ENCODE results near the gene IWS1. TPM values are rescaled to one million over a fixed set of nuclear protein-coding genes. Genes with fewer than 3 reads are reported as not detected.

IWS1 gene
- polyA plus RNA-seq (2011; rRNA removed) (42.2 and 55.0 TPM in 2 replicates), polyA minus RNA-seq (2011; rRNA and poly(A)+ RNA removed) (26.7 and 38.0 TPM in 2 replicates)

DNA sequence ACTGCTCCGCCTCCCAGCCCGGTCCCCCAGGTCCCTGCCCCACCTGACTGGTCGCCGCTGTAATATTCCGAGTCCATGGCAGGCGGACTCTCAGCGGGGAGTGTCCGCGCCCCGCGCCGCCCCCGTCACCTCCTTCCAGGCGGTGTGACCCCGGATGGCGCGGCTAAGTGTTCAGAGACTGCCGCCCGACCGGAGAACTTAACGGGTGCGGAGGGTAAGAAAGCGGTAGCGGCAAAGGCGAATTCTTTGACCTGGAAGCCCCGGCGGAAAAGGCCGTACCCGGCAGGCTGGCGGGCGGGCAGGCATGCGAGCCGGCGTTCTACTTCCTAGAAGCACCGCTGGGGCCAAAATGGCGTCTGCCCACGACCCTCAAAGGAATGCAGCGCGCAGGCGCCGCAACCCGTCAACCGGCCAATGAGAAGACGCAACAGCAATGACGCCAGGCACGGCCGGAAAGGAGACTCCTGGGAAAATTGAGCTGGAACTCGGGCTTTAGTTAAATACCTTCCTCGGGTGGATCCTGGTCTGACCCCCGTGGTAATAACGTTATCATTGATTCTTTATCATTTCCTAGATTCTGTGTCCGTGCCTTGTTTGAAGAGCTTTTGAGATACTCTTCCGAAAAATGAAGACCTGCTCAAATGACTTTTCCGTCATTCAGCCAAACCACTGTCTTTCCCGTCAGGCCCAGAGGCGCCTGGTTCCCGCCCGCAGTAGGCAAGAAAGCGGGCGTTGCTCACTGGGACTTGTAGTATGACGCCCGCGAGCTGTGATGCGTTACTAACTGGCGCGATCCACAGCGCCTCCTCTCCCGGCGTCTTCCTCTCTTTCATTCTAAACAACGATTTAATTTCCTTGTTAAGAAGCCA lies at the start of gene IWS1:
Gene IWS1, minus strand, starts transcription at position 358 of the 869 bp plus-strand sequence. Its CDS starts 281 bp downstream, at position 77.
- TF ChIP-seq, protein P1, sequence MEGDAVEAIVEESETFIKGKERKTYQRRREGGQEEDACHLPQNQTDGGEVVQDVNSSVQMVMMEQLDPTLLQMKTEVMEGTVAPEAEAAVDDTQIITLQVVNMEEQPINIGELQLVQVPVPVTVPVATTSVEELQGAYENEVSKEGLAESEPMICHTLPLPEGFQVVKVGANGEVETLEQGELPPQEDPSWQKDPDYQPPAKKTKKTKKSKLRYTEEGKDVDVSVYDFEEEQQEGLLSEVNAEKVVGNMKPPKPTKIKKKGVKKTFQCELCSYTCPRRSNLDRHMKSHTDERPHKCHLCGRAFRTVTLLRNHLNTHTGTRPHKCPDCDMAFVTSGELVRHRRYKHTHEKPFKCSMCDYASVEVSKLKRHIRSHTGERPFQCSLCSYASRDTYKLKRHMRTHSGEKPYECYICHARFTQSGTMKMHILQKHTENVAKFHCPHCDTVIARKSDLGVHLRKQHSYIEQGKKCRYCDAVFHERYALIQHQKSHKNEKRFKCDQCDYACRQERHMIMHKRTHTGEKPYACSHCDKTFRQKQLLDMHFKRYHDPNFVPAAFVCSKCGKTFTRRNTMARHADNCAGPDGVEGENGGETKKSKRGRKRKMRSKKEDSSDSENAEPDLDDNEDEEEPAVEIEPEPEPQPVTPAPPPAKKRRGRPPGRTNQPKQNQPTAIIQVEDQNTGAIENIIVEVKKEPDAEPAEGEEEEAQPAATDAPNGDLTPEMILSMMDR (IDR thresholded peaks at IDR 0.05; ENCODE audit: low read depth, low read length): peak; percentile 22; the same call in 1 of the 2 replicates
- peak; percentile 90 for DNase-seq (ENCODE audit: low read depth, low spot score)
- Histone ChIP-seq H3K27ac (ENCODE audit: low read depth, low read length) (peak within 1 kb of the TSS; percentile 94), H3K27me3 (ENCODE audit: control insufficient read depth, insufficient read depth, low read length) (no peaks in the 10 kb centered on the region), H3K4me3 (ENCODE audit: low read depth, low read length) (peak within 1 kb of the TSS; percentile 89), H3K9me3 (ENCODE audit: control insufficient read depth, insufficient read depth, low read length) (peaks cover 3% of the 10 kb centered on the region; the same call in 1 of the 2 replicates)
- ChIA-PET CTCF (interaction anchor here (0.6 to 1.3 kb wide), 7 partner anchors 8 to 564 kb away, joined by 3 to 5 read pairs (median 3); no protein-coding TSS in a partner anchor), POLR2A (interaction anchor here (0.5 to 2.0 kb wide), 11 partner anchors 8 to 232 kb away, joined by 3 to 26 read pairs (median 4); partner anchors contain the start of genes ERCC3 and LIMS2)

DNA sequence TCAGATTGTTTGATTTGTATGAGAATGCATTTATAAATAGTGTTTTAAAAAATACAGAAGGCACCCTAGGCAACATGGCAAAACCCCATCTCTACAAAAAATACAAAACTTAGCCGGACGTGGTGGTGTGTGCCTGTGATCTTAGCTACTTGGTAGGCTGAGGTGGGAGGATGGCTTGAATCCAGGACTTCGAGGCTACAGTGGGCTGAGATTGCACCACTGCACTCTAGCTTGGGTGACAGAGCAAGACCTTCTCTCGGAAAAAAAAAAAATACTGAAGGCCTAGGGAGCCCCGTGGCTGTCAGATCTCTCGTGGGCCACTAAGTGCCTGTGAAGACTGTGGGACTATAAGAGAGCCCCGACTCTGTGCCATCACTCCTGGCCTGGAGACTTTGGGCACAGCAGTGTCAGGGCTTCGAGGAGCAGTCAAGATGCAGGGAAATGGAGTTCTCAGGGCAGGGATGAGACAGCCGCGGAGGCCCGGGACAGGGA lies 49.7 kb upstream of the IWS1 start:
- peaks cover 22% of the 10 kb centered on the region for H3K27me3 ChIP-seq (ENCODE audit: control insufficient read depth, insufficient read depth, low read length)
- CTCF ChIA-PET: interaction anchor here (2.6 kb wide), 1 partner anchor 16 kb away, joined by 7 read pairs; no protein-coding TSS in a partner anchor
- H3K4me3 ChIP-seq (ENCODE audit: low read depth, low read length): no peak overlapping the region
- POLR2A ChIA-PET: no interaction called here
- H3K9me3 ChIP-seq (ENCODE audit: control insufficient read depth, insufficient read depth, low read length): no peaks in the 10 kb centered on the region; the same call in 1 of the 2 replicates
- no peak overlapping the region for H3K27ac ChIP-seq (ENCODE audit: low read depth, low read length)
- TF ChIP-seq, protein P1 (IDR thresholded peaks at IDR 0.05; ENCODE audit: low read depth, low read length): no peak
- DNase-seq (ENCODE audit: low read depth, low spot score): no peak

DNA sequence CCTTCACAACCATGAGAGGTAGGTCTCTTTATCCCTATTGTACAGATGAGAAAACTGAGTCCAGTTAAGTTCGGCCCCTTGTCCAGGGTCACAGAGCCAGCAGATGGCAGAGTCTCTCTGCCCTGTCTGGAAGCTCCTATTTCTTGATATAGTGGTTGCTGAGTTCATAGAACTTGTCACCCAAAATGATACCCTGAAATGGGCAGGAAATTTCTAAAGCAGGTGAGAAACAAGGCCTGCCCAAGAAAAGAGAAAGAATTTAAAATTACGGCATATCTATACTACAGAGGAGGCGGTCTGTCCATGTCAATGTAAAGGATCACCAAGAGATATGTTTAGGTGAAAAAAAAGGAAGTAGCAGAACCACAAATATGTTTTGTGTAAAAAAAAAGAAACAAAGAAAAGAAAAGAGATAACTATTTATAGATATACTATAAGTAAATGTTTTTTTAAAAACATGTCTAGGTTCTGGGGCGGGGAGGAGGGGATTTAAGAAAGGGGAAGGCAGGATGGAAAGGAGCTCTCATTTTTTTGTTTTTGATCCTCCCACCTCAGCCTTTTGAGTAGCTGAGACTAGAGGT lies 49.0 kb upstream of the IWS1 start:
- H3K27ac ChIP-seq (ENCODE audit: low read depth, low read length): no peak overlapping the region
- TF ChIP-seq, protein P1 (IDR thresholded peaks at IDR 0.05; ENCODE audit: low read depth, low read length): no peak
- POLR2A ChIA-PET: no interaction called here
- no peak for DNase-seq (ENCODE audit: low read depth, low spot score)
- H3K4me3 ChIP-seq (ENCODE audit: low read depth, low read length): no peak overlapping the region
- peaks cover 22% of the 10 kb centered on the region for H3K27me3 ChIP-seq (ENCODE audit: control insufficient read depth, insufficient read depth, low read length)
- H3K9me3 ChIP-seq (ENCODE audit: control insufficient read depth, insufficient read depth, low read length): no peaks in the 10 kb centered on the region; the same call in 1 of the 2 replicates
- CTCF ChIA-PET: interaction anchor here (2.6 kb wide), 1 partner anchor 16 kb away, joined by 7 read pairs; no protein-coding TSS in a partner anchor

DNA sequence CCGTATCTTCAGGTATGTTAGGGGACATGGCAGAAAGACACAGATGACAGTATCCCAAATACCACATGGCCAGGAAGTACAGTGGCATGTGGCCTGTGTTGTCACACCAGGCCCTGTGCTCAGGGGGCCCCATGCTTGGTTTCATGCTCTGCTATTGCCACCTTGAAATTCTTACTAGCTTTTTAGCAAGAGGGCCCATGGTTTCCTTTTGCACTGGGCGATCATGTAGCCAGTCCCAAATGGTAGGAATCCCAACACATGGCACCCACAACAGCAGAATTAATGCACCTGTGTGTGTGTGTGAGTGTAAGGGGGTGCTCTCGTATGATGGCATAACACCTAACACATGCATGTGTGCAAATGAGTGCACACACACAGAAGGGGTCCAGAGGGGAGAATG lies 48.4 kb upstream of the IWS1 start:
- ChIA-PET CTCF (interaction anchor here (0.6 to 2.6 kb wide), 2 partner anchors 17 to 611 kb away, joined by 6 to 7 read pairs; no protein-coding TSS in a partner anchor), POLR2A (no interaction called here)
- H3K27ac ChIP-seq (ENCODE audit: low read depth, low read length): no peak overlapping the region
- DNase-seq (ENCODE audit: low read depth, low spot score): no peak
- peaks cover 21% of the 10 kb centered on the region for H3K27me3 ChIP-seq (ENCODE audit: control insufficient read depth, insufficient read depth, low read length)
- TF ChIP-seq, protein P1 (IDR thresholded peaks at IDR 0.05; ENCODE audit: low read depth, low read length): no peak
- H3K4me3 ChIP-seq (ENCODE audit: low read depth, low read length): no peak overlapping the region
- no peaks in the 10 kb centered on the region; the same call in 1 of the 2 replicates for H3K9me3 ChIP-seq (ENCODE audit: control insufficient read depth, insufficient read depth, low read length)
